GM12873 (cell line): ENCODE measurements around the gene RABEP2.

Source experiments
- CTCF ChIP-seq: IDR thresholded peaks from 2 replicates; pipeline ENCODE4 v1.5.1; 2012; ENCODE audit warnings: low read depth, mild to moderate bottlenecking, moderate library complexity, low read length, control low read depth; ENCODE audit not compliant: insufficient read depth; ENCODE audit errors: missing control alignments

Gene RABEP2

DNA sequence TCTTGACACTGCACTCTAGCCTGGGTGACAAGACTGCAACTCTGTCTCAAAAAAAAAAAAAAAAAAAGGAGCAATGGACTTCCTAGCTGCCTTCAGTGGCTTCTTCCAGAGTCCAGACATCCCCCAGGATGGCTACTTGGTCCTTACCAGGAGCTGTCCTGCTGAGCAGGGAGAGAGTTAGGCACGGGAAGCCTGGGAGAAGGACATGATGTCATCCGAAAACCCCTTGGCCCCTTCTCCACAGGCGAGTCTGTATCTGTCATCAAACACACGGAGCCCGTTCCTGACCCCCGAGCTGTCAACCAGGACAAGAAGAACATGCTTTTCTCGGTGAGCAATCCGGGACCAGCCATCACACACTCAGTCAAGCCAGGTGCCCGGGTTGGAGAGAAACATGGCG, 38.1 kb downstream of the RABEP2 start:
- no peak for TF ChIP-seq CTCF

- no peak for TF ChIP-seq CTCF
Measured at GRCh38 chr16:28884045-28884444, 41.0 kb downstream of the RABEP2 start.

- TF ChIP-seq CTCF = no peak
Measured at GRCh38 chr16:28883221-28883996, 41.6 kb downstream of the RABEP2 start.

DNA sequence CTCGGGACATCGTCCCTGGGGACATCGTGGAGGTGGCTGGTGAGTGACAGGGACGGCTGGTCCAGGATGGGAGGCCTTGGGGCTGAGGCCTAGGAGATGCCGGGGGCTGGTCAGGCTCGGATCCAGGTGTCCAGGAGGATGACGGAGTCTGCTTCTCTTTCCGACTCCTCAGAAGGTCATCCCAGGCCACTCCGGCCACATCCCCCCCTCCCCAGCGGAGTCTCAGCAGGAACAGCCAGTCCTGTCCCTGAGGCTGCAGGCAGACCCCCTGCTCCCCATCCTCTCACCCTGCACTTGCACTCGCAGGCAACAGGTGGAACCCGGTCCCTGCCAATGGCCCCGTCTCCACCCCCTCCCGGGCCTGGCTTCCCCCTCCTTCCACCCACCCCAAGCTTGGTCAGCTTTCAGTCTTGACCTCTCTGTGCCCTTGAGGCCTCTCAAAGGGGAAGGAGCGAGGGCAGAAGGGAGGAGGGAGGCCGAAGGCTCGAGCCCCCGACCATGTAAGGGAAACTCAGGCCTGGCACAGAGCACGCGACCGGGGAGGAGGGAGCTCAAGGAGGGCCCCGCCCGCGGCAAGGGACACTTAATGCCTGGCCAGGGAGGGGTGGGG, 42.4 kb downstream of the RABEP2 start:
- TF ChIP-seq CTCF = no peak

DNA sequence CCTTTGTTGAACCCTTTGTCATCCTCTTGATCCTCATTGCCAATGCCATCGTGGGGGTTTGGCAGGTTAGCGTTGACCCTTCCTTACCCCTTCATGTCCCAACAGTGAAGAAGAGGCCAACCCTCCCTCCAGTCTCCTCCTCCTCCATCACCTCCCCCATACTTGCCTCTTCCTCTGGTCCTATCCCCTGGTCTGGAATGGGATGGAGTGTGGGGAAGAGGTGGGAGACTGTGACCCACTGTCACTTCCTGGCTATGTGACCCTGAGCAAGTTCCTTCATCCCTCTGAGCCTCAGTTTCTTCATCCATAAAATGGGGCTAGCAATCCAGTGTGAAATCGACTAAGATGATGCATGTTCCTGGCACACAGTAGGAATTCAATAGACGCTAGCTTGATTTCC, 44.1 kb downstream of the RABEP2 start:
- no peak for TF ChIP-seq CTCF

GRCh38 chr16:28880589-28880915, 44.5 kb downstream of the RABEP2 start:
- TF ChIP-seq CTCF = no peak

DNA sequence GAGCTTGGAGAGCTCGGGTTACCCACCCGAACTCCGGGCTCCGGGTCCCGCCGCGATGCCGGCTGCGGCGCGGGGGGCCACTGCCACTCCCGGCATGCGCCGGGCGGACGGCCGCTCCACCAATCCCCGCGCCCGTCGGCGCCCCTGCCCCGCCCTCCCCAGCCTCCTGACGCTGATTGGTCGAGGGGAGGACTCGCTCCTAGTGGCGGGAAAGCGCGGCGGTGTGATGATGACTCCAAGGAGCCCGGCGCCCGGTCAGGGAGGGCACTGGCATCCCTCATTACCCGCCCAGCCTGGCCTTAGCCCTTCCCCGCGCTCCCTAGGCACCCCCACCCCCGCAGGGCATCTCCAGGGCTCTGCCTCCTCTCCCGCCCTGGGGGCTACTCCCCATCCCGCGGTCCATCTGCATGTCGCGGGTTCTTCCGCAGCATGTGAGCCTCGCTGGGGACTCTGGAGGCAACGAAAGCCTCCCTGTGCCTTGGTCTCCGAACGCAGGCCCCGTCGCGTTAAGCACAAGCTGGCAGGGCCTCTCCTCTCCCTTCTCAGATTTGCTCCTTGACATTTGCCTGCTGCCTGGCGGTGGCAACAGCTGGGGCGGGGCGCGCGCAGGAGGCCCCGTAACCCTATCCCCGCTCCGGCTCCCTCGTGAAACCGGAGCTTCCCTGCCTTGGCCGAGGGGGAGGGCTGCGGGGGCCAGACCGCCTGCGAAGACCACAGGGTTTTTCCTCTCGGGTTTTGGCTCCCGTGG, 45.0 kb downstream of the RABEP2 start:
- no peak for TF ChIP-seq CTCF
